ENCODE measurements around the gene CALN1.

Gene CALN1

DNA sequence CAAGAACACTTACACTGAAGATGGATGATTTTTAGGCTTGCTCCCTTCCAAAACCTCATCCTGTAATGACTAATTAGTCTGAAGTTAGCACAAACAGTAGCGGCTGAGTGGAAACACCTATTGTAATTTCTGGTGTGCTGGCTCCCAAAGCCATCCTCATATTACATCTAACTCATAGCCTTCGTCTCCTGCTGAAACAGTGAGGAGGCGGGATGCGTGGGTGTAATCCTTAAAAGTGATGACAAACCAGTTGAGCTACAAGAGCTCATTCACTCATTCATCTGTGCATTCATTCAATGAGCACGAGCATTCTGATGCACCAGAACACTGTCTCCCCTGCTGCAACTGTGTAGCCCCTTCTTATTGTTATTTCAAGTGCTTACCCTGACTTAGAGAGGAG, 235.3 kb downstream of the CALN1 start:
- DNase-seq: no peak

DNA sequence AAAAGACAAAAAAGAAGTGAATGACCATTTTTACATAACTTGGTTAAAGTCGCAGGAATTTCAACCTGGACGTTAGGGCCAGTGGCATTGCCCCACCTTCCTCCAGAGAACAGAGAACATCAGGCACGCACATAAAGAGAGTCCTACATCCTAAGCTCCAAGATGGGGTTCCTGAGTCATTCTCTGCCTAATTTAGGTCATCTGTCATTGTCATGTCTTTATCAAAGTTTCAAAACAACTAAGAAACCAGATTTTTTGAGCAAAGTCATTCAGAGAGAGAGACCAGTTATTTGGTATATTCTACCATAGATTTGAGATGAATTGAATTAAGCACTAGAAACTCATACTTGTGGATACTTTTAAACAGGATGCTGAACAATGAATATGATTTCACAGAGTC, 241.7 kb downstream of the CALN1 start:
- DNase-seq: no peak

DNA sequence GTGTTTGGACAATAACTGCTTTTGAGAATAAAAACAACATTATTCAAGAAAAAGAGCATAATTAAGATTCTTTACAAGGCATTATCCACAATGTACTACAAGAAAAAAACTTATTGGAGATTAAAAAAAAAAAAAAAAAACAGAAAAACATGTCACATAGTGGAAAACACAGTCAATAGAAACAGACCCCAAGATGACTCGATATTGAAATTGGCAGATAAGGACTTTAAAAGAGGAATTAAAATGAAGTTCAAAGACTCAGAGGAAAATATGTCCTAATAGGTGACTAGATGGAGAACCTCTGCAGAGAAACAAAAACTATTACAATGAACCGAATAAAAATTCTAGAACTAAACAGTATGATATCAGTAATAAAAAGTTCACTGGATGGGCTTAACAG, 248.9 kb downstream of the CALN1 start:
- DNase-seq: no peak

DNA sequence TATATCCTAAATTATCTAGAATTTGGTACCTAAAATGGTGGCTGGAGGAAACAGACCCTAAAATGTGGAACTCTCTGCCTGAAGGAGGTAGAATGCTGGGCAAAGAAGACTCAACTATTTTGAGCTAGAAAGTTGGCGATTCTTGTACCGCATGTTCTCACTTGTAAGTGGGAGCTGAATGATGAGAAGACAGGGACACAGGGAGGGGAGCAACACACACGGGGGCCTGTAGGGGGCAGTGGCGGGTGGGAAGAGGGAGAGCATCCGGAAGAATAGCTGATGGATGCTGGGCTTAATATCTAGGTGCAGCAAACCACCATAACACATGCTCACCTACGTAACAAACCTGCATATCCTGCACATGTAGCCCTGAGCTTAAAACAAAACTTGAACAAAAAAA, 250.6 kb downstream of the CALN1 start:
- DNase-seq: no peak

DNA sequence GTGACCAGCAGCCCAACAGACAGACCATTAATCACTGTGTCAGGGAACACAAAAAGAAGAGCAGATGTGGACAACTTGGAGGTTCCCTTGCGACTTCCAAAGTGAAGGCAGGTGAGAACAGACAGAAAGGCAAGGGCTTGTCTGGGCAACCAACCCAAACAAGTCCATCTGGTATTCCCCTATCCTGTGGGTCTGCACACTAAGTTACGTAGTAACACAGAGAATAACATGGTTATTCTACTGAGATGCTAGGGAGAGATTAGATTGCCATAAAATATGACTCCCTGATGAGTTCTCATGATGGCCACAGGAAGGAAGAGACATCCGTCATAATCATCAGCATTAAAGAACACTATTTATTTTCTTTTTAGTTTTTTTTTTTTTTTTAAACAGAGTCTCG, 252.2 kb downstream of the CALN1 start:
- DNase-seq: no peak

DNA sequence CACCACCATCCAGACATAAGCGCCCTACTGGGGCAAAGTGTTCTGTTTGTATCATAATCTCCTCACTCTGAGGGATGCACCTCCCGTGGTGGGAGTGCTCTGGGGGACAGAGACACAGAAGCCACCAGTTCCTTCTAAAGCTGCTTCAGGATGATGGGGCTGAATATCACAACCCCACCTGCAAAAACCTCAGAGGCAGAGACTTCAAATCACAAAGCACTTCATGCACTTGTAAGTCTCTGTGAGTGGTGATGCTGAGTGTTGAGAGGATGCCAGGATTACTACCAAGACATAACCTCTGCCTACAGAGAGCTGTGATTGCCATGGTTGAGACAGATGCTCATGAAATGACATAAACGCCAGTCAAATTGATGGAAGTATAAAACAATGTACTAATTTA, 255.5 kb downstream of the CALN1 start:
- DNase-seq: no peak

DNA sequence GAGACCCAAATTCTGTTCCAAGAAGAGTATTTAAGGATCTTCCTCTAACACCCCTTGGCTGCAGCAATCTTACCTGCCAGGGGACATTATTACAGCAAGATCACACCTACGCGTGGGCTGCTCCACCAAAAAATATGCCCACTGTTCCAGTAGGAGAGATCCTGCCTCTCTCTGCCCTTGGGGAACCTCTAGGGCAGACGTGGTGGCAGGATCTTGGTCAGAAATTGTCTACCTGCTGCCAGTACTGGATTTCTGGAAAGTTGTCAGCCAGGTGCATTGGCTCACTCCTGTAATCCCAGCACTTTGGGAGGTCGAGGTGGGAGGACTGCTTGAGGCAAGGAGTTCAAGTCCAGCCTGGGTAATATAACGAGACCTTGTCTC, 259.0 kb downstream of the CALN1 start:
- no peak for DNase-seq

DNA sequence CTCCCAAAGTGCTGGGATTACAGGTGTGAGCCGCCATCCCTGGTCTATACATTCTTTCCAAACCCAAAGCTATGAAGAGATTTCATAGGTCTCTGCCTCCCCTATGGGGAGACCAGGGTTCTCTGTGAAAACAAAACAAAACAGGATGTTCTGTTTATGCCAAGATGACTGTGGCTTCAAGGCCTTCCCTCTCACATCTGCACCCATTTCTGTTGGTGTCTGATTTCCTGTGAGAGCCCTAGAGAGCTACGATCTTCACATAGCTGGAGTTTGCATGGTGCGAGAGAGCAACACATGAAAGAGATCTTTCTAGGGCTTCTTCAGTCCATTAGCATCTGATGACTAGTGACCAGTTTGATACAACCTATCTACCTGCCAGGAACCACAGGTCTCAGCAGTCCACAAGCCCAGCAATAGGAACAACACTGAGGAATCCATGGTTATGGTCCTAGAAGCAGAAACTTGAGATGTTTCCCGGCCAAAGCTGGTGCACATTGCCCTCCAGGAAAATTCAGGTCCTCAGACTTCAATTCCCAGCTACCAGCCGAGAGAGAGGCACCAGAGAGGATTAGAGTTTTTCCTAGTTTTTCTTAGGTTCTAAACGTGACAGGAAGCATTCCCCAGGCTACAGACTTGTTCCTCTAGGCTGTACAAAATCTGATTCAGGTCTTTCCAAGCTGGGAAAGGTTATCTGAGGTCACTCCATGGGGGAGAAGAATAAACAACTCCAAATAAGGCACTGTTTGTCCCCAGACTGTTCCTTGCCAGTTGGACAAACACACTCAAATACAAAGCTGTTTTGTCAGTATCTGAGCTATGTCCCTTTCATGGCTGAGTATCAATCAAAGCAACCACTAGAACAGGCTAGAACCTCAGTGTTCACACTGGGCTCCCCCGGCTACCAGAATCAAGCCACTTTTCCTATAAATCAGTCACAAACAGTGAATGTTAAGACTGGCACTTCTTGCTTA, 259.7 kb downstream of the CALN1 start:
- DNase-seq: no peak

DNA sequence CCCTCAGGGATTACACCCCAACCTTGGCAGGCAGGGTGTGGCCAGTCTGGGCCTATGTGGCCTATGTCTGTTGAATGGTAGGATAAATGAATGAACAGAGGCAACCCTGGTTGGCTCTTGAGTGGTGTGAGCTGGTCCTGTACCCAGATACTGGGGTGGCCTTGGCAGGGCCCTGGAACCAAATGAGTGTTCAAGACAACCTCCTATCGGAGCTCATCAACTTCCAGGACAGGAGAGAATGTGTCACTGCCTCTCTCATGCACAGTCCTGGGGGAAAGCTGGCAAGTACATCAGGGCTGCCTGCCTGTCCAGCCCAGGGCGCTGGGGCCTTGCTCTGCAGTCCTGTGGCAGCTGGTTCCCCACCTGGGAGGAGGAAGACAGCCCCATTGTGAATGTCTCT, 271.6 kb downstream of the CALN1 start:
- DNase-seq: no peak

DNA sequence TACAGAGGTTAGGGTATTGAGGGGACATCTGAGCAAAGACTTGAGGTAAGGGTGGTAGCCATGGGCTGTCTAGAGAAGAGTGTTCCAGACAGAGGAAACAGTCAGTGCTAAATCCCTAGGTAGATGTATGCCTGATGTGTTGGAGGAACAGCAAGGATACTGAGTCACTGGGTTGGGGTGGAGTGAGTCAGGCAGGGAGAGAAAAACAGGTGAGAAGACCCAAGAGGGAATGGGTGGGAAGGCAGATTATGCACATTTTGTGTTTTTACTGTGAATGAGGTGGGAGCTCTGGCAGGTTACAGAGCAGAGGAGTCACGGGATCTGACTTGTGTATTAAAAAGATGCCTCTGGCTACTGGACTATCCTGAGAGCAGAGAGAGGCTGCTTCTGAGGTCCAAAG, 285.0 kb downstream of the CALN1 start:
- DNase-seq: no peak

DNA sequence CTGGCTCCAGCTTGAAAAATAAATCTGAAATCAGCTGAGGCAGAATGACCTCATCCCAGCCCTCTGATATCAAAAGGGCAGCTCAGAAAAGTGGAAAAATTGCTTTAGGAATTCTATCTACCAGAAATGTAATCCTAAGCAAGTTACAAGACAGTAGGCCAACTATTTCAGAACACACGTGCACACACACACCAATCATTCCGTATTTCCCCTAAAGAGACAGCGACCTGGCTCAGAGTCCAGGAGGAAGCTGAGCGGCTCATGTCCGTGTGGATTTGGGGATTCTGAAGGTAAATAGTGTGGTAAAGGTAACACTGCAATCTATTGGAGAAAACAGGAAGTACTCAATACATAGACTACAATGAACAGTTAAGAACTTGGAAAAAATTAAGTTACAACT, 288.2 kb downstream of the CALN1 start:
- DNase-seq: no peak

DNA sequence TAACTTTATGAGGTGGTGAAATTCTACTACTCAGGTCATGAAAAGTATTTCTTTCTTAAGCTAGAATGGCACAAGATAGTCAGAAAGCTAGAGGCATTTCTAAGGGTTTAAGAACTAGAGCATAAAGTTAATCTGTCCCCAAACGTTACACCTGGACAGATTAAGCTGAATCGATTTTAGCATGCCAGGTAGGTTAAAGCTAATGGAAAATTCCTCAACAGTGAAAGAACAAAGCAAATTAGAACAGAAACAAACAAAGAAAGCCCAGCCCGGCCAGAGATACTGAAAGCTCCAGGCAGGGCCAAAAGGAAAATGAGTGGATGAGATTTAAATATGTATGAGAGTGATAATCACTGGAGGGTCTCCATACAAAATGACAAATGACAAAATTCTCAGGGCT, 293.8 kb downstream of the CALN1 start:
- DNase-seq: no peak

DNA sequence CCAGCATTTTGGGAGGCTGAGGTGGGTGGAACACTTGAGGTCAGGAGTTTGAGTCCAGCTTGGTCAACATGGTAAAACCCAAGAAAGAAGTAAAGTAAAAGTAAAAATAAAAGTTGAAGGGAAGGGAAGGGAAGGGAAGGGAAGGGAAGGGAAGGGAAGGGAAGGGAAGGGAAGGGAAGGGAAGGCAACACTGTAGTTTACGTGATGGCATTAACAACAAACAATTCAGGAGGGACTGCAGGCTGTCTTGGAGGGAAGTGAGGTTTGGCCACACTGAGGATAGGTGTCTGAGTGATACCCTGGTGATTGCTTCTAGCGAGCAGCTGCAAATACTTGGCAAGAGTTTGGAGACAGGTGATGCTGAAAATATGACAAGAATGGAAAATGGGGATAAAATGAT, 298.0 kb downstream of the CALN1 start:
- no peak for DNase-seq

DNA sequence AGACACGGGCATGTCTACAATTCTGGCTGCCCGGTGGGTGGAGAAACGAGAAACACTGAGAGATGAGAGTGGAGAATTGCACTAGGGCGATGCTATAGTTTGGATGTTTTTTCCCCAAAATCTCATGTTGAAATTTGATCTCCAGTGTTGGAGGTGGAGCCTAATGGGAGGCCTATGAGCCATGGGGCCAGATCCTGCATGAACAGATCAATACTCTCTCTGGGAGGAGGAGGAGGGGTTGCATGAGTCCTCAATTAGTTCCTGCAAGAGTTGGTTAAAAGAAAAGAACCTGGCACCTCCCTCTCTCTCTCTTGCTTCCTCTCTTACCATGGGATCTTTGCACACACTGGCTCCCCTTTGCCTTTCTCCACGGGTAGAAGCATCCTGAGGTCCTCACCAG, 299.1 kb downstream of the CALN1 start:
- no peak for DNase-seq

DNA sequence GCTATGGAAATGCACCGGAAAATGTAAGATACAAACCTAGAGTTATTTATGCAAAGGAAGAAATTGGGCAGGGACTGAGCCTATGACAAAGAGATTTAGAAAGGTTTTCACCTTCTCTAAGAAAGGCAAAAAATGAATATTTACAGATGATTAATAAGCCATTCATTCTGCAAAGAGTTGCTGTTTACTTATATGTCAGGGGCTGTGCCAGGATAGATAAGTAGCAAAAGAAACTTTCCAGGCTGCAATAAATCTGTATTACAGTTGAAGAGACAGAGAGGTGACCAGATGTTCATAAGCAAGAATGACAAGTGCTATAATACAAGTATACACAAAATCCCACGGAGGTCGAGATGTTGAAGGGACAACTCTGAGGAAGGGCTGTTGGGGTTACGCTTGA, 299.6 kb downstream of the CALN1 start:
- DNase-seq: no peak

DNA sequence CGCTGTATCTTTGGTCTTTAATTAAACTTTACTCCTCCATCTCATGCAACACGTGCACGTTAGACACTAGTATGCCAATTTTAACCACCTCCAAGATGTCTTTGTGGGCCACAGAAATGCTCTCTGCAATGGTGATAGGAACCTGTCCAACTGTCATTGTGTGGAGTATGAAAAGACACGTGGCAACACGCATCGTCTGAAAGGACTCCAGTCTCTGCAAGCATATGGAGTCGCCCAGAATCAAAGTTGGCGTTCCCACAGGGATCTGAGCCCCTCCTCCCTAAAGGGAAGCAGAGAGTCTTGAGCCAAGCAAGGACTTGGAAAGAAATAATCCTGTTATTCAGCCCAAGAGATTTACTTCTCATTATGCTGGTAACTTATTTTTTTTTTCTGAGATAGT, 301.1 kb downstream of the CALN1 start:
- DNase-seq: no peak

DNA sequence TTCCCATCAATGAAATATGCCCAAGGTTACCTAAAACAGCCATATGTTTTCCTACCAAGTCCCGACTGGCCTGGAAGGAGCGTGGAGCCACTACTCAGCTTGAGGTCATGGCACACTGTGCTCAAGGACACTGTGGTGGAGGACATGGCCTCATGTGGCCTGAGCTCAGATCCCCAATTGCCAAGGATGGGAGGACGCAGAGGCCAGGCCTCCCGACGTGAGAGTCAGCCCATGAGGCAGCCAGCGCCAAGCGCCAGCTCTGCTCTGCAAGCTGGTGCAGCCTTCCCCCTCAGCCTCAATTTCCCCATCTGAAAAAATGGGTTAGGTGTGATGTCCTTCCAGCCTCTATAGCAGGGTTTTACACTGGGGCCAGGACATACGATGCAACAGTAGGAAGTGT, 302.6 kb downstream of the CALN1 start:
- no peak for DNase-seq

DNA sequence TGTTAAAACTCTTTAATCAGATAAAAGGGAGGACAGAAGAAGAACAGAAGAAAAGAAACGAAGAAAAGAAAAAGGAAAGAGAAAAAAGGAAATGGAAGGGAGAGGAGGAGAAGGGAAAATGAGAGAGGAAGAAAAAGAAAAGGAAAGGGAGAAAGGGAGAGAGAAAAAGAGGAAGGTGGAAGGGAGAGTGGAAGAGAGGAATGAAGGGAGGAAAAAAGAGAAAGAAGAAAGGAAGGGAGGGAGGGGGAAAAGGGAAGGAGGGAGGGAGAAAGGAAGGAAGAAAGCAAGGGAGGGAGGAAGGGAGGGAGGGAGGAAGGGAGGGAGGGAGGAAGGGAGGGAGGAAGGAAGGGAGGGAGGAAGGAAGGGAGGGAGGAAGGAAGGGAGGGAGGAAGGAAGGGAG, 305.7 kb downstream of the CALN1 start:
- DNase-seq: no peak

DNA sequence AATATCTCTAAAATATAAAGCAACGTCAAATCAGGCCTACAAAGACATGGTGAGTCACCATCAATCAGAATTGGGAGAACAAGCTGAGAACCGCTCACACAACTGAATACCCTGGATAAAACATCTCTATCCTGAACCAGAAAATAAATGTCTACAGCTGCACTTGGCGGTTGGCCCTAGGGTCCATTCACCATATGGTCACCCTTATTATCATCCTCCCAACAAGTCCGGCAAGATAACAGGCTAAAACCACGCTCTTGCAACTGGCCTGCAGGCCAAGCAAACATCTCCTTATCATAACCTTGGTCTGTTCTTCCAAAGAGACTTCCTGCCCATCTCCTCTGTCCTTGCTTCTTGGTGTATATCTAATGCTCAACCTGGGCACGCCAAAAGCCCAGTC, 310.7 kb downstream of the CALN1 start:
- no peak for DNase-seq

DNA sequence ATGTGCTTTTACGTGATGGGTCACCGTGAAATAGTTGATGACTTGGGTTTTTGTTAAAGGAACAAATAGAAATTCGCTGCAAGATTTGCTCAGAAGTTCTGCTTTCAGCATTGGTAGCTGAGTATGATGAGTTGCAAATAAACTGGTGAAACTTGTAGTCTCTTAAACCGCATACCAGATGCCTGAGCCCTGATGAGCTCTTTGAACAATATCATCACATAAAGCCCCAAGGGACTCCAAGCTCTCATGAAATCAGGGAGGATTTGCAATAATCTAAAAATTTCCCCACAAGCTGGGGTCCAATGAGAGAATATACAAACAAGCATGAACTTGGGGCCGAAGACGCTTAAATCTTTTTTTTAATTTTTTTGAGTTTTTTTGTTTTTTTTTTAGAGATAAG, 312.4 kb downstream of the CALN1 start:
- DNase-seq: no peak

DNA sequence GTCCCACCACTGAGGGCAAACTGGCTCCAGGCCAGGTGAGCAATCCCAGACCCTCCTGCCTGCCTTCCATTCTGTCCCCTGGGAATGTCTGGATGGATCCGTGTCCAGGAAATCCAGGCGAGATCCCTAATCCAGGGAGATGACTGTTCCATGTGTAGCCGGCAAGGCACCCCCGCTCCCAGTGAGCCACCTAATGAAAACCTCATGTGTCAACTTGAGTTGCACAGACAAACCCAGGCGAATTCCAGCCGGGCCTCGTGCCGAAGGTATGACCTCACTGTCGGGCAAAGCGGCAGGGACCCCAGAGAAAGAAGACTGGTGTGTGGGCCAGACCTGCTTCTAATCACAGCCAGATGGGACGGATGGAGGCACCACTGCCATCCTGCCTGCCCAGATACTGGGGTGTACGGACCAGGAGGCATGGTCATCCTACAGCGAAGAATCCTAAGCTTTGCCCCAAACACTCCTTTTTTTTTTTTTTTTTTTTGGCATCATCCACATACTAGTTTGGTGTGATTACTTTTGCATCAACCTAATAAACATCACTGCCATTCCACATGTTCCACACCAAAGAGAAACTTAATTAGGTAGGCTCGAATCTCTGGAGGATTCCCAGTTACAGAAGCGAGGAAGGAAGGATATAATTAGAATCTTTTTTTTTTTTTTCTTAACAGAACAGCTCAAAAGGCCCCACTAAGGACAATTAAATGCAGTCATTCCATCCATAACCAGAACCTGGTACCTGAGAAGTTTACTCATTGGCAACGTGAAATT, 313.1 kb downstream of the CALN1 start:
- DNase-seq: no peak

DNA sequence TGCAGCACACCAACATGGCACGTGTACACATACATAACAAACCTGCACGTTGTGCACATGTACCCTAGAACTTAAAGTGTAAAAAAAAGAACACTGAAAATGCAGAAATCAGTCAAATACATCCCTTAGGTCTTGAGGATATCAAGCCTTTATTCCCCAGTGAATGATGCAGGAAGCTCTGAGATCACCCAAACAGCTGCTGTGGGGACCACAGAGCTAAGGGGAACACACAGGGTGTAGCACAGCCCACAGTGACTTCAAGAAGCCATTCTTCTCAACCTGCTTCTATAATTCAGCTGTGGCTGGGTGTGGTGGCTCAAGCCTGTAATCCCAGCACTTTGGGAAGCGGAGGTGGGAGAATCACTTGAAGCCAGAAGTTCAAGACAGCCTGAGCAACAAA, 314.9 kb downstream of the CALN1 start:
- no peak for DNase-seq

DNA sequence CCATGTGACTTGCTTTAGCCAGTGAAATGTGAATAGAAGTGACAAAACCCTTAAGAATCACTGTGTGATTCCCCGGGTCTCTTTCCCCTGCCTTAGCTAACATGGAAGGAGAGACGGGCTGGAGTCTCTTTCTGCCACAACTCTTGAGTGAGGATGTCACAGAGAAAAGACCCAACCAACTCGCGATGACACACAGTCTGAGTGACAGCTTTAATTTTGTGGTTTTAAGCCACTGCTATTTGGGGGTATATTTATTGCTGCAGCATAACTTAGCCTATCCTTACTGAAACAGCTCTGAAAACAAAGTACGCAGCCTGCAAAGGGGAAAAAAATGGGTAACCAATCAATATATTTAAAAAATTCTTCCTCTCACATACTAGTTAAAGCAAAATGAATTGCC, 319.4 kb downstream of the CALN1 start:
- no peak for DNase-seq

DNA sequence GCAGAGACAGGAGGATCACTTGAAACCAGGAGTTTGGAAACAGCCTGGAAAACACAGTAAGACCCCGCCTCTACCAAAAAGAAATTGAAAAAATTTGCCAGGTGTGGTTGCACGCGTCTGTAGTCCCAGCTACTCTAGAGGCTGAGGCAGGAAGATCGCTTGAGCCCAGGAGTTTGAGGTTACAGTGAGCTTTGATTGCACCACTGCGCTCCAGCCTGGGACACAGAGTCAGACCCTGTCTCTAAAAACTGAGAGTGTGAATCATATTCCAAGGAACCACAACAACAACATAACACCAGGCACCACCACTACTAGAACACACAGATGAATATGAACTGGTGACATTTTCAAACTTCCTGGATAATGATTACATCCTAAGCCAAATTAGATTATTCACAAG, 324.2 kb downstream of the CALN1 start:
- no peak for DNase-seq

Measured in suppressor macrophage (primary cell).